ENCODE measurements around the gene POLD3.

DNA sequence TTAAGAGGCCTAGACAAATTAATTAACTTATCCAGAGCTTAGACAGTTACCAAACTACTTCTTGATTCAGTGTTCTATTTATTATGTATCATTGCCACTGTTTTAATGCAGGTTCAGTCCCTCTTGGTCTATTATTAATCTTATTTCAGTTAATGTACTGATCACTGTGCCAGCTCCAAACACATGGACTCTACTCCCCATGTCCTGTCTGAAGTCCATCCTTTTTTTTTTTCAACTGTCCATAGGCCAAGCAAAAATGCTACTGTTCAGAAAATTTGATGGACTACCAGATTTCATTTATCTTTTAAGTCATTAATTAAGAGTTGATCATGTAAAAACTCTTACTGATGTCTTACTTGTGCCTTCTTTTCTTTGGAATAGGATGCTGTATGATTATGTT lies 11.9 kb downstream of the POLD3 start:
- TF ChIP-seq SUZ12 (IDR thresholded peaks at IDR 0.05; ENCODE audit: extremely low read depth, insufficient read depth, insufficient read length) = no peak
- TF ChIP-seq YY1 (IDR thresholded peaks at IDR 0.05; ENCODE audit: insufficient read depth, insufficient read length) = no peak
- TF ChIP-seq ZNF274 (IDR thresholded peaks at IDR 0.05; ENCODE audit: low read depth, low read length) = no peak

Data from NT2/D1 (cell line).